ENCODE results near the gene PCGF3. TPM values are rescaled to one million over a fixed set of nuclear protein-coding genes. Genes with fewer than 3 reads are reported as not detected.
"Not testable (repeated sequence)": the region's sequence is repeated elsewhere in the genome, so short reads cannot be mapped to it uniquely, and the experiment has no call there.

Gene PCGF3
- total RNA-seq, 5 donors from 2014 or later (not counting 1 experiment from before 2014, with no cell fraction given), result 47.0 to 76.9 (median 51.1) TPM

DNA sequence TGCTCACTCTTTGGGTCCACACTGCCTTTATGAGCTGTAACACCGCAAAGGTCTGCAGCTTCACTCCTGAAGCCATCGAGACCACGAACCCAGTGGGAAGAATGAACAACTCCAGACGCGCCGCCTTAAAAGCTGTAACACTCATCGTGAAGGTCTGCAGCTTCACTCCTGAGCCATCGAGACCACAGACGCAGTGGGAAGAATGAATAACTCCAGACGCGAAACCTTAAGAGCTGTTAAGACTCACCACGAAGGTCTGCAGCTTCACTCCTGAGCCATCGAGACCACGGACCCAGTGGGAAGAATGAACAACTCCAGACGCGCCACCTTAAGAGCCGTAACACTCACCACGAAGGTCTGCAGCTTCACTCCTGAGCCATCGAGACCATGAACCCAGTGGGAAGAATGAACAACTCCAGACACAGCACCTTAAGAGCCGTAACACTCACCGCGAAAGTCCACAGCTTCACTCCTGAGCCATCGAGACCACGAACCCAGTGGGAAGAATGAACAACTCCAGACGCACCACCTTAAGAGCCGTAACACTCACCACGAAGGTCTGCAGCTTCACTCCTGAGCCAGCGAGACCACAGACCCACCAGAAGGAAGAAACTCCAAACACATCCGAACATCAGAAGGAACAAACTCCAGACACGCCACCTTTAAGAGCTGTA, 68.9 kb downstream of the PCGF3 start:
- ChIA-PET POLR2A (interaction anchor here in 1 of 2 donors (0.6 kb wide), 2 partner anchors 76 to 426 kb away, joined by 3 read pairs; no protein-coding TSS in a partner anchor), CTCF (interaction anchor here in 1 of 2 donors (0.6 kb wide), 1 partner anchor 325 kb away, joined by 3 read pairs; no protein-coding TSS in a partner anchor)
- H3K4me1 ChIP-seq (ENCODE audit: control insufficient read depth in 1 of 2, extremely low read depth in 1 of 2, insufficient read depth in 2 of 2, low read length in 2 of 2), result peaks cover 0 to 50% of the 10 kb centered on the region in 2 experiments
- not testable (repeated sequence) for DNase-seq; ATAC-seq (replicated peaks in 1 of 4); H3K4me3 ChIP-seq (ENCODE audit: control insufficient read depth in 1 of 2, extremely low read depth in 1 of 2, low read length in 1 of 2); H3K9me3 ChIP-seq; H3K27ac ChIP-seq (ENCODE audit: low read length); H3K9me3 Mint-ChIP-seq; H3K27me3 Mint-ChIP-seq; H3K27me3 ChIP-seq (replicated peaks in 1 of 2; ENCODE audit: control insufficient read depth in 2 of 2, extremely low read depth in 1 of 2, insufficient read depth in 2 of 2, low read length in 1 of 2)
- H3K27ac Mint-ChIP-seq, result peak overlapping the region in 1 of 2 donors; percentile 37
- H3K36me3 ChIP-seq (ENCODE audit: control insufficient read depth in 2 of 2, extremely low read depth in 1 of 2, insufficient read depth in 1 of 2, low read length in 1 of 2), result peaks cover 3 to 41% of the 10 kb centered on the region in 2 donors
- 94% methylated on average over 21 of the region's 30 CpGs for WGBS (ENCODE audit: insufficient coverage)
- peaks cover 50 to 73% (median 71%) of the 10 kb centered on the region in 3 donors for H3K4me1 Mint-ChIP-seq
- peak overlapping the region; percentile 4 to 63 (median 43) for H3K4me3 Mint-ChIP-seq
- H3K36me3 Mint-ChIP-seq, result peaks cover 42% of the 10 kb centered on the region

DNA sequence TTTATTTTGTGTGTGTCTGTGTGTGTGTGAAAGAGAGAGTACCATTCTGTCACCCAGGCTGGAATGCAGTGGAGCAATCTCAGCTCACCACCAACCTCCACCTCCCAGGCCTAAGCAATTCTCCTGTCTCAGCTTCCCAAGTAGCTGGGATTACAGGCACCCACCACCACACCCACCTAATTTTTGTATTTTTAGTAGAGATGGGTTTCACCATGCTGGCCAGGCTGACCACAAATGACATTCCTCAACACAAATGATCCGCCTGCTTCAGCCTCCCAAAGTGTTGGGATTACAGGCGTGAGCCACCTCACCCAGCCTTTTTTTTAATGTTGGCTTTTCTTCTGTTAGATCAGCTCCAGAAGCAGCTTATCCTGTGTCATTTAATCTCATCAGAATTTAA, 69.9 kb downstream of the PCGF3 start:
- Mint-ChIP-seq H3K4me3 (peak overlapping the region in 2 of 3 donors; percentile 21 to 63), H3K4me1 (peaks cover 56 to 73% (median 72%) of the 10 kb centered on the region in 3 donors), H3K36me3 (peaks cover 37% of the 10 kb centered on the region), H3K27ac (peak overlapping the region in 1 of 2 donors; percentile 6)
- H3K27me3 Mint-ChIP-seq; H3K27ac ChIP-seq (ENCODE audit: low read length); H3K4me3 ChIP-seq (ENCODE audit: control insufficient read depth in 1 of 2, extremely low read depth in 1 of 2, low read length in 1 of 2); CTCF ChIA-PET; ATAC-seq (replicated peaks in 1 of 4); H3K27me3 ChIP-seq (replicated peaks in 1 of 2; ENCODE audit: control insufficient read depth in 2 of 2, extremely low read depth in 1 of 2, insufficient read depth in 2 of 2, low read length in 1 of 2); H3K9me3 Mint-ChIP-seq; H3K9me3 ChIP-seq; DNase-seq; POLR2A ChIA-PET: not testable (repeated sequence)
- peaks cover 2 to 60% of the 10 kb centered on the region in 2 experiments for H3K4me1 ChIP-seq (ENCODE audit: control insufficient read depth in 1 of 2, extremely low read depth in 1 of 2, insufficient read depth in 2 of 2, low read length in 2 of 2)
- H3K36me3 ChIP-seq (ENCODE audit: control insufficient read depth in 2 of 2, extremely low read depth in 1 of 2, insufficient read depth in 1 of 2, low read length in 1 of 2), result peaks cover 3 to 37% of the 10 kb centered on the region in 2 donors
- no CpG with 5 or more reads among the region's 2 CpGs for whole genome bisulfite sequencing (ENCODE audit: insufficient coverage)

DNA sequence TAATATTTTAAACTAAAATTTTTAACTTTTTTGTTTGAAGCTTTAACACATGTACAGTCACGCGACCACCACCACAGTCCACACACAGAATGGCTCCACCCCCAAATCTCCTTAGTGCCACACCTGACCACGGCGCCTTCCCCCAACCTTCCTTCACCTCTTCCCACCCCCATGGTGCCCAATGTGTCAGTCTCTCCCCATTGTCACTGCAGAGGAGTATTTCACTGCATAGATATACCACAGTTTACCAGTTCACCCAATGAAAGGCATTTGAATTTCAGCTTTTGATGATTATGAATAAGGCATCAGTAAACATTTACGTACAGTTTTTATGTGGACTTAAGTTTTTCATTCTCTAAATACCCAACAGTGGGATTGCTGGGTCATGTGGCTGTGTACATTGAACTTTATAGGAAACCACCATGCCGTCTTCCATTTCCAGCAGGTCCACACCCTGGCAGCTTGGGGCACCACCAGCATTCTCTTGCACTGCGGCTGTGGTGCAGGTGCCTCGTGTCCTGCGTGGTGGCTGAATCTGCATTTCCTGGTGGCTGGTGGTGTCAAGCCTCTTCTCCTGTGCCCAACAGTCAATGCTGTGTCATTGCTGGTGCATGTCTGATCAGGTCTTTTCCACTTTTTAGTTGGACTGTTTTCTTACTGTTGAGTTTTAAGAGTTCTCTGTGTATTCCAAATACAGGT, 71.3 kb downstream of the PCGF3 start:
- H3K36me3 ChIP-seq (ENCODE audit: control insufficient read depth in 2 of 2, extremely low read depth in 1 of 2, insufficient read depth in 1 of 2, low read length in 1 of 2), result peaks cover 3 to 29% of the 10 kb centered on the region in 2 donors
- 98% methylated on average over 7 of the region's 9 CpGs for WGBS (ENCODE audit: insufficient coverage)
- Mint-ChIP-seq H3K27ac (peak overlapping the region in 1 of 2 donors; percentile 31), H3K36me3 (peaks cover 36% of the 10 kb centered on the region), H3K27me3 (no peaks in the 10 kb centered on the region), H3K9me3 (no peaks in the 10 kb centered on the region), H3K4me1 (peaks cover 60 to 72% (median 70%) of the 10 kb centered on the region in 3 donors), H3K4me3 (peak overlapping the region in 1 of 3 donors; percentile 43)
- no peaks in the 10 kb centered on the region for H3K27me3 ChIP-seq (replicated peaks in 1 of 2; ENCODE audit: control insufficient read depth in 2 of 2, extremely low read depth in 1 of 2, insufficient read depth in 2 of 2, low read length in 1 of 2)
- H3K27ac ChIP-seq (ENCODE audit: low read length), result no peak overlapping the region
- H3K4me3 ChIP-seq (ENCODE audit: control insufficient read depth in 1 of 2, extremely low read depth in 1 of 2, low read length in 1 of 2), result no peak overlapping the region
- no peak for ATAC-seq (replicated peaks in 1 of 4)
- ChIA-PET POLR2A (no interaction called here), CTCF (interaction anchor here in 1 of 2 donors (0.6 kb wide), 1 partner anchor 34 kb away, joined by 3 read pairs; no protein-coding TSS in a partner anchor)
- H3K9me3 ChIP-seq, result no peaks in the 10 kb centered on the region
- no peak for DNase-seq
- peaks cover 8 to 64% of the 10 kb centered on the region in 2 experiments for H3K4me1 ChIP-seq (ENCODE audit: control insufficient read depth in 1 of 2, extremely low read depth in 1 of 2, insufficient read depth in 2 of 2, low read length in 2 of 2)

DNA sequence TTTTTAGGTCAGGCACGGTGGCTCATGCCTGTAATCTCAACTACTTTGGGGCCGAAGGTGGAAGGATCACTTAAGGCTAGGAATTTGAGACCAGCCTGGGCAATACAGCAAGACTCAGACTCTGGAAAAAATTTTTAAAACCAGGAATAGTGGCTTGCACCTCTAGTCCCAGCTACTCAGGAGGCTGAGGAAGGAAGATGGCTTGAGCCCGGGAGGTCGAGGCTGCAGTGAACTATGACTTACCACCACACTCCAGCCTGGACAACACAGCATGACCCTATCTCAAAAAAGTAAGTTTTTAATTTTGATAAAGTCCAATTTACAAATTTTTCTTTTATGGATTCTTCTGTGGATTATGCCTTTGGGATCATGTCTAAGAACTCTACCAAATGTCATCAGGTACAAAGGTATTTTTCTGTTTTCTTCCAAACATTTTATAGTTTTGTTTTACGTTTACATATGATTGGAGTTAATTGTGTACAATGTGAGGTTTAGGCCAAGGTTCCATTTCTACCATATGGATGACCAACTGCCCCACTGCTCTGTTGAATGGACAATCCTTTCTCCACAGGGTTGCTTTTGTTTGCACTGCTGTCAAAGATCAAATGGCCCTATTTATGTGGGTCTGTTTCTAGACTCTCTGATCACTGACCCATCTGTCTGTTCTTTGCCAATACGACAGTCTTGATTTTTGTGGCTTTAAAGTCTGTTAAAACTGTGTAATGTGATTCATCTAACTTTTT, 72.1 kb downstream of the PCGF3 start:
- no peaks in the 10 kb centered on the region for H3K27me3 ChIP-seq (replicated peaks in 1 of 2; ENCODE audit: control insufficient read depth in 2 of 2, extremely low read depth in 1 of 2, insufficient read depth in 2 of 2, low read length in 1 of 2)
- no peak overlapping the region for H3K4me3 ChIP-seq (ENCODE audit: control insufficient read depth in 1 of 2, extremely low read depth in 1 of 2, low read length in 1 of 2)
- POLR2A ChIA-PET, result interaction anchor here in 1 of 2 donors (0.7 kb wide), 1 partner anchor 571 kb away, joined by 4 read pairs; no protein-coding TSS in a partner anchor
- DNase-seq, result no peak
- peak overlapping the region in 1 of 3 donors; percentile 43 for H3K4me3 Mint-ChIP-seq
- no CpG with 5 or more reads among the region's 6 CpGs for WGBS (ENCODE audit: insufficient coverage)
- peaks cover 36% of the 10 kb centered on the region for H3K36me3 Mint-ChIP-seq
- peaks cover 3 to 26% of the 10 kb centered on the region in 2 donors for H3K36me3 ChIP-seq (ENCODE audit: control insufficient read depth in 2 of 2, extremely low read depth in 1 of 2, insufficient read depth in 1 of 2, low read length in 1 of 2)
- H3K27ac ChIP-seq (ENCODE audit: low read length), result no peak overlapping the region
- no peaks in the 10 kb centered on the region for H3K27me3 Mint-ChIP-seq
- H3K9me3 ChIP-seq, result no peaks in the 10 kb centered on the region
- peaks cover 10 to 71% of the 10 kb centered on the region in 2 experiments for H3K4me1 ChIP-seq (ENCODE audit: control insufficient read depth in 1 of 2, extremely low read depth in 1 of 2, insufficient read depth in 2 of 2, low read length in 2 of 2)
- no peak for ATAC-seq (replicated peaks in 1 of 4)
- peaks cover 65 to 74% (median 73%) of the 10 kb centered on the region in 3 donors for H3K4me1 Mint-ChIP-seq
- no peaks in the 10 kb centered on the region for H3K9me3 Mint-ChIP-seq
- H3K27ac Mint-ChIP-seq, result no peak overlapping the region
- CTCF ChIA-PET, result no interaction called here

DNA sequence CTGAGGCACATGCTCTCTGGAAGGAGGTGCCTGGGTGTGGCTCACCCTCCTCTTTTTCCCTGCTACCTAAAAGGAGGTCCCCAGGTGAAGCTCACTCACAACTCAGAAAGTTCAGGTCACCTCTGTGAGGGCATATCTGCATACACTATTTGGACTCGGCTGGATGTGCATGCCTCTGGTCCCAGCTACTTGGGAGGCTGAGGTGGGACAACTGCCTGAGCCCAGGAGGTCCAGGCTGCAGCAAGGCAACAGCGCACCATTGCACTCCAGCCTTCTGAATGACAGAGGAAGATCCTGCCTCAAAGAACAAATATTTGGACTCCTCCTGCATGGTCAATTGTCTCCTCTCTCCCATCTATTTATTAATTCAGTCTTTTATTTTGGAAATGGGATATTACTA, 73.9 kb downstream of the PCGF3 start:
- 100% methylated on average over 1 of the region's 2 CpGs for WGBS (ENCODE audit: insufficient coverage)
- Mint-ChIP-seq H3K9me3 (no peaks in the 10 kb centered on the region), H3K36me3 (peaks cover 32% of the 10 kb centered on the region), H3K4me1 (peaks cover 59 to 62% (median 61%) of the 10 kb centered on the region in 3 donors), H3K27ac (peak overlapping the region; percentile 34 to 52), H3K27me3 (peaks cover 2 to 6% of the 10 kb centered on the region in 2 donors), H3K4me3 (peak overlapping the region; percentile 79 to 90 (median 87))
- no peak for DNase-seq
- Histone ChIP-seq H3K4me3 (ENCODE audit: control insufficient read depth in 1 of 2, extremely low read depth in 1 of 2, low read length in 1 of 2) (no peak overlapping the region), H3K36me3 (ENCODE audit: control insufficient read depth in 2 of 2, extremely low read depth in 1 of 2, insufficient read depth in 1 of 2, low read length in 1 of 2) (peaks cover 3 to 19% of the 10 kb centered on the region in 2 donors), H3K9me3 (no peaks in the 10 kb centered on the region), H3K27me3 (replicated peaks in 1 of 2; ENCODE audit: control insufficient read depth in 2 of 2, extremely low read depth in 1 of 2, insufficient read depth in 2 of 2, low read length in 1 of 2) (peaks cover 0 to 16% of the 10 kb centered on the region in 2 experiments), H3K4me1 (ENCODE audit: control insufficient read depth in 1 of 2, extremely low read depth in 1 of 2, insufficient read depth in 2 of 2, low read length in 2 of 2) (peaks cover 10 to 55% of the 10 kb centered on the region in 2 experiments), H3K27ac (ENCODE audit: low read length) (no peak overlapping the region)
- ChIA-PET POLR2A (no interaction called here), CTCF (no interaction called here)
- ATAC-seq (replicated peaks in 1 of 4), result no peak

DNA sequence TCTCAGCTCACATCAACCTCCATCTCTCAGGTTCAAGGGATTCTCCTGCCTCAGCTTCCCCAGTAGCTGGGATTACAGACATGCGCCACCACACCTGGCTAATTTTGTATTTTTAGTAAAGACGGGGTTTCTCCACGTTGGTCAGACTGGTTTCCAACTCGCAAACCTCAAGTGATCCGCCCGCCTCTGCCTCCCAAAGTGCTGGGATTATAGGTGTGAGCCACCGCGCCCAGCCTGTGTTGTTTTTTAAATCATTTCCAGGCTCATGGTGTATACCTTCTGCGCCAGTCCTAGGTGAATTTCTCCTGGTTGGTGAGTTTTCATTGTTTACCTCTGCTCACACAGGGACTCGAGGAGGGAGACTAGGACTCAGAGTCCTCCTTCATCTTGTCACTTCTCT, 74.6 kb downstream of the PCGF3 start:
- Mint-ChIP-seq H3K4me3 (peak overlapping the region; percentile 79 to 90 (median 87)), H3K27me3 (peaks cover 9 to 13% of the 10 kb centered on the region in 2 donors), H3K27ac (peak overlapping the region; percentile 21 to 72), H3K36me3 (peaks cover 28% of the 10 kb centered on the region), H3K4me1 (peaks cover 60 to 61% (median 61%) of the 10 kb centered on the region in 3 donors)
- Histone ChIP-seq H3K36me3 (ENCODE audit: control insufficient read depth in 2 of 2, extremely low read depth in 1 of 2, insufficient read depth in 1 of 2, low read length in 1 of 2) (peaks cover 3 to 18% of the 10 kb centered on the region in 2 donors), H3K4me3 (ENCODE audit: control insufficient read depth in 1 of 2, extremely low read depth in 1 of 2, low read length in 1 of 2) (peak overlapping the region; percentile 92 to 94), H3K27me3 (replicated peaks in 1 of 2; ENCODE audit: control insufficient read depth in 2 of 2, extremely low read depth in 1 of 2, insufficient read depth in 2 of 2, low read length in 1 of 2) (peaks cover 0 to 23% of the 10 kb centered on the region in 2 experiments), H3K4me1 (ENCODE audit: control insufficient read depth in 1 of 2, extremely low read depth in 1 of 2, insufficient read depth in 2 of 2, low read length in 2 of 2) (peaks cover 10 to 53% of the 10 kb centered on the region in 2 experiments)
- H3K27ac ChIP-seq (ENCODE audit: low read length); H3K9me3 ChIP-seq; H3K9me3 Mint-ChIP-seq; ATAC-seq (replicated peaks in 1 of 4); DNase-seq; CTCF ChIA-PET; POLR2A ChIA-PET: not testable (repeated sequence)
- 100% methylated on average over 3 of the region's 10 CpGs for WGBS (ENCODE audit: insufficient coverage)

Measured in T-cell (primary cell).